CD4-positive, alpha-beta memory T cell (primary cell): Measurements from ENCODE around the gene ZBTB26. TPM values are rescaled to one million over a fixed set of nuclear protein-coding genes. Genes with fewer than 3 reads are reported as not detected.
A peak's percentile ranks its signal among the peaks of the same experiment; 100 is the strongest.

ENCODE experiments used
- CTCF ChIA-PET: fragments of 350-600 bp; sonication (Branson Sonifier 250); formaldehyde crosslinking; loops from one replicate; lab custom pipeline; 2021; ENCODE audit warnings: inconsistent platforms; ENCODE audit not compliant: partially characterized antibody; lab: Charles Lee
- POLR2A ChIA-PET: fragments of 350-600 bp; sonication (Branson Sonifier 250); formaldehyde crosslinking; loops from one replicate; lab custom pipeline; 2021; ENCODE audit not compliant: partially characterized antibody; lab: Charles Lee
- DNase-seq, 5 donors: peaks; one replicate each; pipeline versions ENCODE4 v3.0.0 to v3.0.0-alpha.2; 2020 to 2022; ENCODE audit warnings: mixed read lengths in 1 of 5
- H3K27ac ChIP-seq: one replicate; pipeline ENCODE4 v1.7.0; 2013; ENCODE audit warnings: low read depth, low read length
- H3K27me3 ChIP-seq: 2 replicates; pipeline ENCODE4 v1.7.0; 2013; ENCODE audit warnings: mild to moderate bottlenecking, low read length, moderate library complexity; ENCODE audit not compliant: insufficient read depth
- H3K36me3 ChIP-seq: 2 replicates; pipeline ENCODE4 v1.7.0; 2013; ENCODE audit warnings: mild to moderate bottlenecking, low read length, moderate library complexity; ENCODE audit not compliant: insufficient read depth
- H3K4me1 ChIP-seq: 2 replicates; pipeline ENCODE4 v1.7.0; 2013; ENCODE audit warnings: mild to moderate bottlenecking, low read length, moderate library complexity; ENCODE audit not compliant: insufficient read depth
- H3K4me3 ChIP-seq, 2 donors: one replicate each; pipeline ENCODE4 v1.7.0; 2013; ENCODE audit warnings: low read length in 2 of 2, mild to moderate bottlenecking in 1 of 2
- H3K9me3 ChIP-seq, 2 donors: one replicate each; pipeline ENCODE4 v1.7.0; 2013; ENCODE audit warnings: low read length in 2 of 2, control low read depth in 1 of 2; ENCODE audit not compliant: control insufficient read depth in 1 of 2
- H3K27ac Mint-ChIP-seq, 7 donors: one replicate each; pipeline ENCODE4 v1.8.0; 2020 to 2021; ENCODE audit warnings: mixed read lengths in 7 of 7, mild to moderate bottlenecking in 6 of 7, inconsistent platforms in 3 of 7, moderate library complexity in 3 of 7
- H3K27me3 Mint-ChIP-seq, 2 donors: one replicate each; pipeline ENCODE4 v1.8.0; 2020 to 2021; ENCODE audit warnings: mixed read lengths in 2 of 2
- H3K36me3 Mint-ChIP-seq, 2 donors: one replicate each; pipeline ENCODE4 v1.8.0; 2020 to 2021; ENCODE audit warnings: mixed read lengths in 2 of 2, inconsistent platforms in 1 of 2, mild to moderate bottlenecking in 1 of 2
- H3K4me1 Mint-ChIP-seq, 4 donors: one replicate each; pipeline ENCODE4 v1.8.0; 2020 to 2021; ENCODE audit warnings: mixed read lengths in 4 of 4, mild to moderate bottlenecking in 1 of 4
- H3K4me3 Mint-ChIP-seq, 8 donors: one replicate each; pipeline ENCODE4 v1.8.0; 2020 to 2021; ENCODE audit warnings: mixed read lengths in 8 of 8, mild to moderate bottlenecking in 7 of 8, moderate library complexity in 6 of 8, inconsistent platforms in 3 of 8
- H3K9me3 Mint-ChIP-seq, 8 donors: one replicate each; pipeline ENCODE4 v1.8.0; 2020 to 2021; ENCODE audit warnings: mixed read lengths in 8 of 8, mild to moderate bottlenecking in 5 of 8, inconsistent platforms in 3 of 8, moderate library complexity in 1 of 8
- intact Hi-C: fragments of 100-400 bp; cut with micrococcal nuclease; formaldehyde crosslinking; loops from one replicate; pipeline ENCODE4 v1.15.1; 2023
- polyA plus RNA-seq, 2 donors: library from polyadenylated mRNA; unstranded; fragments of 300-500 nt; fragmentation: Illumina TruSeq; gene quantifications; one replicate each; pipeline ENCODE4 v1.2.3, GENCODE V29; 2021
- total RNA-seq, 2 experiments: library from RNA; stranded (reverse); gene quantifications; one replicate each; pipeline ENCODE4 v1.2.3, GENCODE V29; 2021

ZBTB26 gene, protein sequence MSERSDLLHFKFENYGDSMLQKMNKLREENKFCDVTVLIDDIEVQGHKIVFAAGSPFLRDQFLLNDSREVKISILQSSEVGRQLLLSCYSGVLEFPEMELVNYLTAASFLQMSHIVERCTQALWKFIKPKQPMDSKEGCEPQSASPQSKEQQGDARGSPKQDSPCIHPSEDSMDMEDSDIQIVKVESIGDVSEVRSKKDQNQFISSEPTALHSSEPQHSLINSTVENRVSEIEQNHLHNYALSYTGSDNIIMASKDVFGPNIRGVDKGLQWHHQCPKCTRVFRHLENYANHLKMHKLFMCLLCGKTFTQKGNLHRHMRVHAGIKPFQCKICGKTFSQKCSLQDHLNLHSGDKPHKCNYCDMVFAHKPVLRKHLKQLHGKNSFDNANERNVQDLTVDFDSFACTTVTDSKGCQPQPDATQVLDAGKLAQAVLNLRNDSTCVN
- total RNA-seq (10 to 100 TPM; 10.5 to 10.9 TPM), polyA plus RNA-seq (1 to 10 TPM; 1.4 TPM)

GRCh38 chr9:122931226-122932121 lies at the start of gene ZBTB26:
Gene ZBTB26 (minus strand): TSS chr9:122931512. CDS start chr9:122919934, 11,578 bp downstream.
- Mint-ChIP-seq H3K9me3 (no peaks in the 10 kb centered on the region), H3K27ac (peak within 1 kb of the TSS in 3 of 7 donors; percentile 95 to 96 (median 95)), H3K36me3 (peaks cover under 1 to 11% of the 10 kb centered on the region in 2 donors), H3K4me3 (peak within 1 kb of the TSS in 1 of 8 donors; percentile 99), H3K4me1 (peaks cover 11 to 28% (median 18%) of the 10 kb centered on the region in 4 donors), H3K27me3 (no peaks in the 10 kb centered on the region)
- Histone ChIP-seq H3K4me3 (peak within 1 kb of the TSS; percentile 84 to 93), H3K27ac (peak within 1 kb of the TSS; percentile 94), H3K4me1 (peaks cover 29% of the 10 kb centered on the region), H3K27me3 (no peaks in the 10 kb centered on the region), H3K9me3 (no peaks in the 10 kb centered on the region), H3K36me3 (peaks cover 5% of the 10 kb centered on the region)
- intact Hi-C loops = loop anchor here (1.0 kb wide), 4 partner anchors 9 to 31 kb away; partner anchors contain the start of genes RC3H2 and ZBTB6
- CTCF ChIA-PET = interaction anchor here (1.0 to 1.6 kb wide), 3 partner anchors 9 to 28 kb away, joined by 3 to 6 read pairs (median 5); partner anchors contain the start of genes RABGAP1 and ZBTB6
- peak; percentile 83 to 93 (median 86) for DNase-seq
- POLR2A ChIA-PET = interaction anchor here (0.8 to 6.9 kb wide), 8 partner anchors 9 to 391 kb away, joined by 3 to 80 read pairs (median 4); partner anchors contain the start of genes PDCL, RABGAP1, RC3H2 and ZBTB6

DNA sequence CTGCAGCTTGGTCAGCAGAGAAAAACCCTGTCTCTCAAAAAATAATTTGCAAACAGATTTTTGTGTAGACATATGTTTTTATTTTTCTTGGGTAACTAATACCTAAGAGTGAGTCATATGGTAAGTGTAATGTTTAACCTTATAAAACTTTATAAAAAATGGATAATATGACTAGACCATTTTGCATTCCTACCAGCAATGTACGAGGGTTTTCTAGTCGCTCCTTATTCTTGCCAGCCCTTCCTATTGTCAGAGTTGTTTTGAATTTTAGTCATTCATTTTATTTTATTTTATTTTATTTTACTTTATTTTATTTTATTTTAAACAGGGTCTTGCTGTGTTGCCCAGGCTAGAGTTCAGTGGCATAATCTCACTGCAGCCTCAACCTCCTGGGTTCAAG lies 47.3 kb upstream of the ZBTB26 start:
- H3K4me1 ChIP-seq = no peaks in the 10 kb centered on the region
- H3K27ac ChIP-seq = no peak overlapping the region
- no peak overlapping the region for H3K4me3 ChIP-seq
- H3K27me3 Mint-ChIP-seq = no peaks in the 10 kb centered on the region
- ChIA-PET POLR2A (no interaction called here), CTCF (no interaction called here)
- no peaks in the 10 kb centered on the region for H3K9me3 ChIP-seq
- H3K27ac Mint-ChIP-seq = no peak overlapping the region
- DNase-seq = no peak
- H3K36me3 ChIP-seq = no peaks in the 10 kb centered on the region
- peaks cover 0 to 11% (median 6%) of the 10 kb centered on the region in 4 donors for H3K4me1 Mint-ChIP-seq
- H3K9me3 Mint-ChIP-seq = no peaks in the 10 kb centered on the region
- no peaks in the 10 kb centered on the region for H3K27me3 ChIP-seq
- intact Hi-C loops = no loop called here
- H3K36me3 Mint-ChIP-seq = peaks cover 2 to 18% of the 10 kb centered on the region in 2 donors
- no peak overlapping the region for H3K4me3 Mint-ChIP-seq

DNA sequence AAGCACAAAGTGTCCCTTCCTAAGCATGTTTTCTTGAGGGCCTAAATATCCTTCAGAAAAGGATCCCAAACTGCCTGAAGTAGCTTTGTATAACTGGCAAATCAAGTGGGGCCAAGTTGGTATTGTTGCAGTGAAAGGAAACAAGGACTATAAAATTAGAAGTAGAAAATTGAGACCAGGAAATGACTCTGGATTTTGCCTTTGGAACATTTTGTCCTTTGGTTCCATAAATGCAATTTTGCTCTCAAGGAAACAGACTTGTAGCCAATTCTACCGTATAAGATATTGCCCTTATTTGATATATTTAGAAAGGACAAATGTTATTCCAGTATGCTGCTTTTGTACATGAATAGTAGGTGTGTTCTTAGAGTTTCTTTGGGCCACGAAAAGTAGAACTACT lies 43.9 kb upstream of the ZBTB26 start:
- no peaks in the 10 kb centered on the region for H3K27me3 ChIP-seq
- Mint-ChIP-seq H3K27me3 (no peaks in the 10 kb centered on the region), H3K4me3 (no peak overlapping the region), H3K9me3 (no peaks in the 10 kb centered on the region), H3K4me1 (peaks cover 0 to 9% (median 7%) of the 10 kb centered on the region in 4 donors), H3K36me3 (peaks cover 12 to 33% of the 10 kb centered on the region in 2 donors), H3K27ac (no peak overlapping the region)
- no peaks in the 10 kb centered on the region for H3K9me3 ChIP-seq
- ChIA-PET POLR2A (no interaction called here), CTCF (no interaction called here)
- H3K4me1 ChIP-seq = no peaks in the 10 kb centered on the region
- no peak overlapping the region for H3K4me3 ChIP-seq
- H3K36me3 ChIP-seq = no peaks in the 10 kb centered on the region
- no peak overlapping the region for H3K27ac ChIP-seq
- no peak for DNase-seq
- intact Hi-C loops = no loop called here

DNA sequence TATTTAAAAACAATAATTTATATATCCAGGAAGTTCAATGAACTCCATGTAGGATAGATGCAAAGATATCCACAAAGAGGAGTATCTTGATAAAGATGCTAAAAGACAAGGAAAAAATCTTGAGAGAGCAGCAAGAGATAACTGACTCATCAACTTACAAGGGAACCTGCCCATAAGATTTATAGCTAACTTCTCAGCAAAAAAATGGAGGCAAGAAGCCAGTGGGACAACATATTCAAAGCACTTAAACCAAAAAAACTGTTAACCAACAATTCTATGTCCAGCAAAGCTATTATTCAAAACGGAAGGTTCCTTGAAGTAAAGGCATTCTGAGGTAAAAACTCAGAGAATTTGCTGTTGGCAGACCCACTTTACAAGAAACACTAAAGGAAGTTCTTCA lies 29.8 kb upstream of the ZBTB26 start:
- intact Hi-C loops = no loop called here
- Mint-ChIP-seq H3K27ac (no peak overlapping the region), H3K36me3 (peaks cover 24 to 58% of the 10 kb centered on the region in 2 donors), H3K4me1 (peaks cover 0 to 2% (median 0%) of the 10 kb centered on the region in 4 donors), H3K27me3 (no peaks in the 10 kb centered on the region), H3K4me3 (no peak overlapping the region), H3K9me3 (peaks cover 0 to 4% (median under 1%) of the 10 kb centered on the region in 8 donors)
- Histone ChIP-seq H3K9me3 (no peaks in the 10 kb centered on the region), H3K27ac (no peak overlapping the region), H3K4me3 (no peak overlapping the region), H3K36me3 (no peaks in the 10 kb centered on the region), H3K4me1 (no peaks in the 10 kb centered on the region), H3K27me3 (no peaks in the 10 kb centered on the region)
- CTCF ChIA-PET = no interaction called here
- POLR2A ChIA-PET = interaction anchor here (1.7 kb wide), 1 partner anchor 20 kb away, joined by 5 read pairs; the partner anchor contains the start of gene RABGAP1
- DNase-seq = no peak

DNA sequence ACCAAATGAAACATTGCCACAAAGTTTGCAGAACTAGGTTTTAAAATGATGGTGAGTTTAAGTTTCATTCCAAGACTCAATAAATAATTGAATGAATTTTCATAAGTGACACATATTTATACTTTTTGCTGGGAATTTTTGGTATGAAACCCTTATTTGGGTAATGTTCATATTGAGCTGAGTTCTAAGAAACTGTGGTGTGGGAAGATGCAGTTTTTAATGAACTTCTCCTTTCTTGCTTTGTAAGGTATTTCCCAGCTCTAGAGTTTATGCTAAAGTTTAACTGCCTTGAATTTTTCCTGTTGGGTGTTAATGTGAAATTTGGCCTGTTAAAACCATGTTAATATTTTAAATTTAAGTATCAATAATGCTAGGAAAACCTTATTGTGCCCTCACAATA lies 24.6 kb upstream of the ZBTB26 start:
- intact Hi-C loops = no loop called here
- no peak overlapping the region for H3K27ac Mint-ChIP-seq
- Histone ChIP-seq H3K9me3 (no peaks in the 10 kb centered on the region), H3K4me3 (no peak overlapping the region), H3K36me3 (no peaks in the 10 kb centered on the region), H3K4me1 (no peaks in the 10 kb centered on the region), H3K27ac (no peak overlapping the region), H3K27me3 (no peaks in the 10 kb centered on the region)
- H3K9me3 Mint-ChIP-seq = peaks cover 0 to 4% (median 2%) of the 10 kb centered on the region in 8 donors
- peaks cover 15 to 38% of the 10 kb centered on the region in 2 donors for H3K36me3 Mint-ChIP-seq
- ChIA-PET CTCF (no interaction called here), POLR2A (no interaction called here)
- no peak for DNase-seq
- no peaks in the 10 kb centered on the region for H3K27me3 Mint-ChIP-seq
- H3K4me3 Mint-ChIP-seq = no peak overlapping the region
- H3K4me1 Mint-ChIP-seq = peaks cover 1 to 19% (median 10%) of the 10 kb centered on the region in 4 donors

DNA sequence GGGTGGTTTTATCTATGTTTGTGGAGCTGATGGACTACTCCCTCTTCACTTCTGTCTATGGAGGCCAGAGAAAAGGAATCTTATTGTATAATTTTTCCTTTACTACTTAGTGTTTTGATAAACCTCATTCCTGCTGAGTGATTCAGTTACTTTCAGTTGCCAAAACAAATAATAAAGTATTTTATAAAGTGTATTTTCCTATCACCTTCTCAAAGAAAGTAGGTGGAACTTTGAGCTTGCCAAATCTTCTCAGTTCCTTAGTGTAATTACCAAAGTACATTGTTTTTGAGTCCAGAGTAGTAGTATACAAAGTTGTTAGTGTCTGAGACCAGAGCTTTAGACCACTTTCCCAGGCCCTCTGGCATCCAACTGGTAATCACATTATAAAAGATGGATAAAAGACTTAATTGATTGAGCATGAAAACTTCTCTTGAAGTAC lies 23.0 kb upstream of the ZBTB26 start:
- H3K4me3 ChIP-seq = no peak overlapping the region
- POLR2A ChIA-PET = interaction anchor here (1.3 kb wide), 1 partner anchor 13 kb away, joined by 4 read pairs; the partner anchor contains the start of gene RABGAP1
- no peaks in the 10 kb centered on the region for H3K27me3 ChIP-seq
- no peak overlapping the region for H3K27ac ChIP-seq
- no peak overlapping the region for H3K4me3 Mint-ChIP-seq
- DNase-seq = no peak
- no peaks in the 10 kb centered on the region for H3K9me3 ChIP-seq
- H3K9me3 Mint-ChIP-seq = peaks cover 0 to 2% (median 0%) of the 10 kb centered on the region in 8 donors
- CTCF ChIA-PET = no interaction called here
- H3K36me3 ChIP-seq = no peaks in the 10 kb centered on the region
- no peak overlapping the region for H3K27ac Mint-ChIP-seq
- intact Hi-C loops = no loop called here
- H3K36me3 Mint-ChIP-seq = peaks cover 7 to 24% of the 10 kb centered on the region in 2 donors
- H3K4me1 ChIP-seq = no peaks in the 10 kb centered on the region
- peaks cover 12 to 33% (median 18%) of the 10 kb centered on the region in 4 donors for H3K4me1 Mint-ChIP-seq
- no peaks in the 10 kb centered on the region for H3K27me3 Mint-ChIP-seq
